ENCODE results near the gene MCF2L. TPM values are rescaled to one million over a fixed set of nuclear protein-coding genes. Genes with fewer than 3 reads are reported as not detected.

MCF2L gene
- total and polyA plus RNA-seq, 9 of the 15 experiments (the other 6 are each of a cell fraction or from before 2014, with no cell fraction given) = 0.05 to 0.25 (median 0.18) TPM; not detected in 5

GRCh38 chr13:112969692-112970338, 801 bp downstream of the MCF2L start:
- in situ Hi-C loops (cut with MboI) (no loop called here), intact Hi-C loops (cut with micrococcal nuclease) (no loop called here)
- no peak overlapping the region for H3K4me2 ChIP-seq (ENCODE audit: insufficient read depth, low read length)
- TF ChIP-seq NCOR1 (IDR thresholded peaks at IDR 0.05) (no peak), ZSCAN29 (IDR thresholded peaks at IDR 0.05) (no peak), HMGN3 (IDR thresholded peaks at IDR 0.05; ENCODE audit: borderline replicate concordance, extremely low read depth, insufficient read length, low read depth, low read length) (no peak)
- TF ChIP-seq, protein P1, sequence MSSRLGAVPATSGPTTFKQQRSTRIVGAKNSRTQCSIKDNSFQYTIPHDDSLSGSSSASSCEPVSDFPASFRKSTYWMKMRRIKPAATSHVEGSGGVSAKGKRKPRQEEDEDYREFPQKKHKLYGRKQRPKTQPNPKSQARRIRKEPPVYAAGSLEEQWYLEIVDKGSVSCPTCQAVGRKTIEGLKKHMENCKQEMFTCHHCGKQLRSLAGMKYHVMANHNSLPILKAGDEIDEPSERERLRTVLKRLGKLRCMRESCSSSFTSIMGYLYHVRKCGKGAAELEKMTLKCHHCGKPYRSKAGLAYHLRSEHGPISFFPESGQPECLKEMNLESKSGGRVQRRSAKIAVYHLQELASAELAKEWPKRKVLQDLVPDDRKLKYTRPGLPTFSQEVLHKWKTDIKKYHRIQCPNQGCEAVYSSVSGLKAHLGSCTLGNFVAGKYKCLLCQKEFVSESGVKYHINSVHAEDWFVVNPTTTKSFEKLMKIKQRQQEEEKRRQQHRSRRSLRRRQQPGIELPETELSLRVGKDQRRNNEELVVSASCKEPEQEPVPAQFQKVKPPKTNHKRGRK (tag; IDR thresholded peaks at IDR 0.05) = no peak
- TF ChIP-seq, protein P2, sequence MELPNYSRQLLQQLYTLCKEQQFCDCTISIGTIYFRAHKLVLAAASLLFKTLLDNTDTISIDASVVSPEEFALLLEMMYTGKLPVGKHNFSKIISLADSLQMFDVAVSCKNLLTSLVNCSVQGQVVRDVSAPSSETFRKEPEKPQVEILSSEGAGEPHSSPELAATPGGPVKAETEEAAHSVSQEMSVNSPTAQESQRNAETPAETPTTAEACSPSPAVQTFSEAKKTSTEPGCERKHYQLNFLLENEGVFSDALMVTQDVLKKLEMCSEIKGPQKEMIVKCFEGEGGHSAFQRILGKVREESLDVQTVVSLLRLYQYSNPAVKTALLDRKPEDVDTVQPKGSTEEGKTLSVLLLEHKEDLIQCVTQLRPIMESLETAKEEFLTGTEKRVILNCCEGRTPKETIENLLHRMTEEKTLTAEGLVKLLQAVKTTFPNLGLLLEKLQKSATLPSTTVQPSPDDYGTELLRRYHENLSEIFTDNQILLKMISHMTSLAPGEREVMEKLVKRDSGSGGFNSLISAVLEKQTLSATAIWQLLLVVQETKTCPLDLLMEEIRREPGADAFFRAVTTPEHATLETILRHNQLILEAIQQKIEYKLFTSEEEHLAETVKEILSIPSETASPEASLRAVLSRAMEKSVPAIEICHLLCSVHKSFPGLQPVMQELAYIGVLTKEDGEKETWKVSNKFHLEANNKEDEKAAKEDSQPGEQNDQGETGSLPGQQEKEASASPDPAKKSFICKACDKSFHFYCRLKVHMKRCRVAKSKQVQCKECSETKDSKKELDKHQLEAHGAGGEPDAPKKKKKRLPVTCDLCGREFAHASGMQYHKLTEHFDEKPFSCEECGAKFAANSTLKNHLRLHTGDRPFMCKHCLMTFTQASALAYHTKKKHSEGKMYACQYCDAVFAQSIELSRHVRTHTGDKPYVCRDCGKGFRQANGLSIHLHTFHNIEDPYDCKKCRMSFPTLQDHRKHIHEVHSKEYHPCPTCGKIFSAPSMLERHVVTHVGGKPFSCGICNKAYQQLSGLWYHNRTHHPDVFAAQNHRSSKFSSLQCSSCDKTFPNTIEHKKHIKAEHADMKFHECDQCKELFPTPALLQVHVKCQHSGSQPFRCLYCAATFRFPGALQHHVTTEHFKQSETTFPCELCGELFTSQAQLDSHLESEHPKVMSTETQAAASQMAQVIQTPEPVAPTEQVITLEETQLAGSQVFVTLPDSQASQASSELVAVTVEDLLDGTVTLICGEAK (IDR thresholded peaks at IDR 0.05) = no peak
- TF ChIP-seq, protein P2 (CRISPR knock-in tag; IDR thresholded peaks at IDR 0.05) = no peak
- H2AFZ ChIP-seq (ENCODE audit: low read depth, low read length) = no peak overlapping the region
- no peaks in the 10 kb centered on the region for H3K9me3 ChIP-seq (replicated peaks; ENCODE audit: control insufficient read depth, insufficient read depth, low read depth, low read length)
- no peaks in the 10 kb centered on the region for H3K9me1 ChIP-seq (ENCODE audit: control insufficient read depth, insufficient read depth, low read length)
- H3K79me2 ChIP-seq (ENCODE audit: control insufficient read depth, insufficient read depth, low read length) = no peaks in the 10 kb centered on the region
- no peak overlapping the region for H3K27ac ChIP-seq (ENCODE audit: extremely low read depth, low read depth, low read length)
- ATAC-seq = no peak
- H3K9ac ChIP-seq (ENCODE audit: insufficient read depth in 1 of 2, low read depth in 2 of 2, low read length in 2 of 2) = no peak overlapping the region
- ChIA-PET CTCF (ENCODE audit: low intra/inter-chr PET ratio) (no interaction called here), POLR2A (no interaction called here)
- FAIRE-seq = no peak
- H3K27me3 ChIP-seq (ENCODE audit: control insufficient read depth in 2 of 2, insufficient read depth in 2 of 2, low read length in 2 of 2) = peaks cover 10 to 60% of the 10 kb centered on the region in 2 experiments; a peak in 4 of 5 replicates
- H4K20me1 ChIP-seq (replicated peaks; ENCODE audit: control insufficient read depth, insufficient read depth, low read length) = no peaks in the 10 kb centered on the region
- no peak for DNase-seq (ENCODE audit: extremely low read depth in 1 of 4, low spot score in 3 of 4)
- 5% methylated on average over 12 of the region's 13 CpGs for WGBS (ENCODE audit: insufficient coverage, low coverage, missing lambda C conversion rate)
- H3K4me1 ChIP-seq (replicated peaks in 1 of 2; ENCODE audit: control insufficient read depth in 2 of 2, insufficient read depth in 2 of 2, low read length in 2 of 2) = peaks cover 0 to 9% of the 10 kb centered on the region in 2 experiments; a peak in 2 of 5 replicates
- no TSS peak for BruUV-seq (replicated peaks)
- no peak overlapping the region for H3K4me3 ChIP-seq
- H3K36me3 ChIP-seq (ENCODE audit: control insufficient read depth, insufficient read depth, low read length) = no peaks in the 10 kb centered on the region

All from K562 (cell line).